Right lobe of liver (tissue), 4 donors: ENCODE data around the gene FHIT.

Experiments
- CTCF ChIP-seq, 4 donors: fragments of 200-600 bp in 3 of 4; fragments of 450-650 bp in 1 of 4; IDR thresholded peaks; one replicate each; pipeline versions ENCODE4 v1.5.1 to v1.8.0; 2016 to 2022; ENCODE audit warnings: antibody characterized with exemption in 4 of 4, mild to moderate bottlenecking in 2 of 4
- POLR2A ChIP-seq: fragments of 450-650 bp; IDR thresholded peaks from one replicate; pipeline ENCODE4 v1.6.1; 2017; ENCODE audit warnings: antibody characterized with exemption, mild to moderate bottlenecking
- donor health status: DM: no; HTN: no; CAD: no.
- donor health status: DM: no; HTN: no; CAD: no.
- donor health status: DM: no; HTN: yes; CAD: no.

DNA sequence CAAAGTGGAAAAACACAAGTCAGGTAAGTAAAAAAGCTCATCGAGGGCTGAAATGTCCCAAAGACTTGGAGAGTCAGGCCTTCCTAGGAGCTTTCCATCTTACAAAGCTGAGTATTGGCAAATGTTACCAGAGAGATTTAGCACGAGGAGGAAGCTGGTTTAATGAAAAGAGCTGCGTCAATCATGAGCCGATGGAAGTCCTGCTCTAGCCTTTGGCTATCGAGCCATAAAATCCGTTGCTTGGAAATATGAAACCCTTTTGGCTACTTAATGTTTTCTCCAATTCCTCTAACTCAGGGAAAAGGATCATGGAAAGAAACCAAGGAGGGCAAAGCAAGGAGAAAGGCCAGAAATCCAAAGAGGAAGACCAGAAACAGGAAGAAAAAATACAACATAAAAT is 1074.6 kb downstream of the FHIT start:
- no peak for TF ChIP-seq CTCF (IDR thresholded peaks at IDR 0.05)
- TF ChIP-seq POLR2A: no peak
